Esophagus muscularis mucosa (tissue), 4 donors: ENCODE results near the gene SLC17A8. TPM values are rescaled to one million over a fixed set of nuclear protein-coding genes. Genes with fewer than 3 reads are reported as not detected.

ENCODE experiments used
- DNase-seq: peaks from one replicate; pipeline ENCODE4 v3.0.0-alpha.2; 2017; ENCODE audit errors: extremely low spot score
- H3K27ac ChIP-seq, 4 donors: fragments of 200-600 bp; sonication (generic); replicated peaks in 1 of 4; 1 replicate in 3 of 4; 2 replicates in 1 of 4; pipeline ENCODE4 v1.5.1; 2016 to 2019; ENCODE audit warnings: mild to moderate bottlenecking in 1 of 4
- H3K27me3 ChIP-seq, 4 donors: fragments of 200-600 bp; sonication (generic); one replicate each; pipeline versions ENCODE4 v1.5.1 to v1.6.0; 2016 to 2019
- H3K36me3 ChIP-seq, 4 donors: fragments of 200-600 bp; sonication (generic); one replicate each; pipeline ENCODE4 v1.5.1; 2016 to 2019
- H3K4me1 ChIP-seq, 4 donors: fragments of 200-600 bp; sonication (generic); one replicate each; pipeline ENCODE4 v1.5.1; 2016 to 2019
- H3K4me3 ChIP-seq, 4 donors: fragments of 200-600 bp; sonication (generic); 1 replicate in 2 of 4; 2 replicates in 2 of 4; pipeline ENCODE4 v1.5.1; 2016 to 2019; ENCODE audit warnings: mild to moderate bottlenecking in 4 of 4, moderate library complexity in 1 of 4
- H3K9me3 ChIP-seq, 4 donors: fragments of 200-600 bp; sonication (generic); 1 replicate in 3 of 4; 2 replicates in 1 of 4; pipeline ENCODE4 v1.5.1; 2016 to 2019
- EP300 ChIP-seq: sonication (generic); formaldehyde crosslinking; IDR thresholded peaks from one replicate; pipeline ENCODE4 v1.6.1; 2017; ENCODE audit warnings: antibody characterized with exemption
- POLR2A ChIP-seq: fragments of 450-650 bp; IDR thresholded peaks from one replicate; pipeline ENCODE4 v1.6.1; 2017; ENCODE audit warnings: antibody characterized with exemption, moderate library complexity, mild to moderate bottlenecking, low read depth
- POLR2AphosphoS5 ChIP-seq, 2 donors: sonication (generic); formaldehyde crosslinking; IDR thresholded peaks; one replicate each; pipeline ENCODE4 v1.6.1; 2017; ENCODE audit warnings: antibody characterized with exemption in 2 of 2
- WGBS: methylation state at CpG from one replicate; pipeline ENCODE4 v1.1.5; 2018; 5-methylcytosine and 5-hydroxymethylcytosine counted together
- intact Hi-C: fragments of 100-400 bp; cut with DNase I; formaldehyde crosslinking; loops from one replicate; pipeline ENCODE4 v1.15.1; 2023
- total RNA-seq, 4 donors: library from RNA; depleted of rRNA; stranded (reverse); fragments of >200 nt; gene quantifications; one replicate each; pipeline versions ENCODE4 v1.1.0 to v1.2.1, GENCODE V29; 2016
- TF ChIP-seq, protein P1 (sequence below), 3 experiments: fragments of 200-600 bp in 2 of 3; fragments of 450-650 bp in 1 of 3; sonication (generic) in 2 of 3; IDR thresholded peaks; one replicate each; pipeline ENCODE4 v1.5.1; 2017 to 2019; ENCODE audit warnings: antibody characterized with exemption in 3 of 3, mild to moderate bottlenecking in 2 of 3, moderate library complexity in 1 of 3

The SLC17A8 gene
- total RNA-seq, 4 donors from 2014 or later: not detected

DNA sequence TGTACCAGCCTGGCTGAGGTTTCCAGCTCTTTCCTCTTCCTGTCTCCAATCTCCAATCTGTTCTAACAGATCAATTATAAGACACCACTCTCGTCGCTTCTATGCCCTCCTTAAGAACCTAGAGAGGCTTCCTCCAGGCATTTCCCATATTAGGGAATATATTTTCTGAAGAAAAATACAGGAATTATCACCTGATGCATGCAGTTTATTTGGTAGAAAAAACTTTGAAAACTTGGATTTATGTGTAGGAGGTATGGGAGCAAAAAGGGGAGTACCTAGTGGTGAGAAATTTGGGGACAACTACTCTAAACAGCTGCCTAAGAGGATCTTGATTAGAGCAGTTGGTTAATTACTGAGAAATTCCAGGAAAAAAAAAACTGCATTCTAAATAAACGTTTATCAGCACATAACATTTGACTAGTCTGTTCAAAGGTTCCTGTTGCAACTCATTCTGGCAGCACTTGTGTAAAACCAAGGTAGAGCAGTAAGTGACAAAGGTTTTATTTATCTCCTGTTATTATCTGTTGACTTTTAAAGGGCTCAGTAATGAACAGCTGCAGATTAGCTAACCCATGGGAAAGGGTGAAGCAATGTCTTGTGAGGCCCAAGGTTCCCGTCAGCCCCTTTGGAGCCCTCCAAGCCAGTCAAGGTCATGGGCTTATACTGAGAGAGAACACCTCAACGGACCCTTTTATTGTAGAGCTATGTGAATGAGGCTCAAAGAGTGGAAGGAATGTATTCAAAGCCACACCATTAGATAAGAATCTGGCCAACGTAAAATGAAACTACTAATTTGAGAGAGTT, 80.4 kb downstream of the SLC17A8 start:
- TF ChIP-seq POLR2A (no peak), EP300 (no peak), POLR2AphosphoS5 (IDR thresholded peaks at IDR 0.05) (no peak)
- TF ChIP-seq, protein P1, sequence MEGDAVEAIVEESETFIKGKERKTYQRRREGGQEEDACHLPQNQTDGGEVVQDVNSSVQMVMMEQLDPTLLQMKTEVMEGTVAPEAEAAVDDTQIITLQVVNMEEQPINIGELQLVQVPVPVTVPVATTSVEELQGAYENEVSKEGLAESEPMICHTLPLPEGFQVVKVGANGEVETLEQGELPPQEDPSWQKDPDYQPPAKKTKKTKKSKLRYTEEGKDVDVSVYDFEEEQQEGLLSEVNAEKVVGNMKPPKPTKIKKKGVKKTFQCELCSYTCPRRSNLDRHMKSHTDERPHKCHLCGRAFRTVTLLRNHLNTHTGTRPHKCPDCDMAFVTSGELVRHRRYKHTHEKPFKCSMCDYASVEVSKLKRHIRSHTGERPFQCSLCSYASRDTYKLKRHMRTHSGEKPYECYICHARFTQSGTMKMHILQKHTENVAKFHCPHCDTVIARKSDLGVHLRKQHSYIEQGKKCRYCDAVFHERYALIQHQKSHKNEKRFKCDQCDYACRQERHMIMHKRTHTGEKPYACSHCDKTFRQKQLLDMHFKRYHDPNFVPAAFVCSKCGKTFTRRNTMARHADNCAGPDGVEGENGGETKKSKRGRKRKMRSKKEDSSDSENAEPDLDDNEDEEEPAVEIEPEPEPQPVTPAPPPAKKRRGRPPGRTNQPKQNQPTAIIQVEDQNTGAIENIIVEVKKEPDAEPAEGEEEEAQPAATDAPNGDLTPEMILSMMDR (IDR thresholded peaks at IDR 0.05): no peak
- no peaks in the 10 kb centered on the region for H3K27me3 ChIP-seq
- no peaks in the 10 kb centered on the region for H3K4me1 ChIP-seq
- WGBS: 72% methylated on average over 6 of the region's 6 CpGs
- no peak for DNase-seq
- intact Hi-C loops: no loop called here
- H3K36me3 ChIP-seq: no peaks in the 10 kb centered on the region
- H3K9me3 ChIP-seq: no peaks in the 10 kb centered on the region
- H3K27ac ChIP-seq: no peak overlapping the region
- no peak overlapping the region for H3K4me3 ChIP-seq

- intact Hi-C loops: no loop called here
- Histone ChIP-seq H3K27me3 (no peaks in the 10 kb centered on the region), H3K36me3 (no peaks in the 10 kb centered on the region), H3K27ac (no peak overlapping the region), H3K9me3 (no peaks in the 10 kb centered on the region), H3K4me3 (no peak overlapping the region), H3K4me1 (no peaks in the 10 kb centered on the region)
- no peak for DNase-seq
- WGBS: 92% methylated on average over 2 of the region's 2 CpGs
- TF ChIP-seq POLR2AphosphoS5 (IDR thresholded peaks at IDR 0.05) (no peak), EP300 (no peak), POLR2A (no peak)
- TF ChIP-seq, protein P1 (IDR thresholded peaks at IDR 0.05): no peak
Observed at GRCh38 chr12:100439797-100440196, 82.9 kb downstream of the SLC17A8 start.

DNA sequence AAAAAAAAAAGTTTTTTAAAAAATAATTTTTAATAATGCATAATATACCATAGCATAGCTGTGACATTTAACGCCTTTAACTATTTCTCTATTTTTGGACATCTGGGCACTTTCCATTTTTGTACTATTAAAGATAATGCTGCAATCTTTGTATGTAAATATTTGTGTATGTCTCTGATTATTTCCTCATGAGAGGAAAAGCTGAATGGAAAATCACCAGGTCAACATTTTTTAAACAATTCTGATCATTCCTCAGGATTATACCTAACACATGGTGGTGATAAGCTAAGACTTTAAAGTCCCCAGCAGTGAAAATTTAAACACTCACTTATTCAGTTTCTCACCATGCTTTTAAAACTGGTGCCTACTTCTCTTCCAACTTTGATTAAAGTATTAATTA, 85.5 kb downstream of the SLC17A8 start:
- H3K4me3 ChIP-seq: no peak overlapping the region
- H3K27me3 ChIP-seq: no peaks in the 10 kb centered on the region
- intact Hi-C loops: no loop called here
- H3K27ac ChIP-seq: no peak overlapping the region
- no peak for DNase-seq
- no peaks in the 10 kb centered on the region for H3K9me3 ChIP-seq
- TF ChIP-seq EP300 (no peak), POLR2AphosphoS5 (IDR thresholded peaks at IDR 0.05) (no peak), POLR2A (no peak)
- TF ChIP-seq, protein P1 (IDR thresholded peaks at IDR 0.05): no peak
- WGBS: 93% methylated on average over 1 of the region's 1 CpG
- H3K36me3 ChIP-seq: no peaks in the 10 kb centered on the region
- H3K4me1 ChIP-seq: peaks cover 0 to 6% (median 3%) of the 10 kb centered on the region in 4 donors

DNA sequence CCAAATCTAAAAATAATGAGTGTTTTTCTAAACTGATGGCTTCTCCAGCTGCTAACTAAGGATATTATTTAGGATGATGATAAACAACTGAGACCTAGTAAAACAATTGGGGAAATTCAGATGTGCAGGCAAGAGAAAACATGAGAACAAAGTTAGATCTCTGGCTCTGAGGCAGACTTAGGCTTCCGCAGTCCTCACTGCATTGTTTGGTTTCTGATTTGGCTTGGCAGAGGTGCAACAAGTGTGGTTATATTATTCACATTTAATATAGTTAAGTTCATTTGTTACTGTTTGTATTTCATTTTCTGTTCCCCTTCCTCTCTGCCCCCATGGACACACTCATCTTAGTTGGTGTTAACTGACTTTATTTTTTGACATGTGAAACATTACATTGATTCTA, 86.6 kb downstream of the SLC17A8 start:
- 44% methylated on average over 1 of the region's 1 CpG for WGBS
- intact Hi-C loops: no loop called here
- no peaks in the 10 kb centered on the region for H3K27me3 ChIP-seq
- no peaks in the 10 kb centered on the region for H3K9me3 ChIP-seq
- no peak overlapping the region for H3K4me3 ChIP-seq
- H3K4me1 ChIP-seq: peaks cover 0 to 16% (median 9%) of the 10 kb centered on the region in 4 donors
- TF ChIP-seq POLR2AphosphoS5 (IDR thresholded peaks at IDR 0.05): no peak
- TF ChIP-seq EP300: no peak
- TF ChIP-seq POLR2A: no peak
- TF ChIP-seq, protein P1 (IDR thresholded peaks at IDR 0.05): no peak
- H3K27ac ChIP-seq: no peak overlapping the region
- DNase-seq: no peak
- H3K36me3 ChIP-seq: no peaks in the 10 kb centered on the region

- intact Hi-C loops: no loop called here
- Histone ChIP-seq H3K4me3 (no peak overlapping the region), H3K9me3 (no peaks in the 10 kb centered on the region), H3K36me3 (no peaks in the 10 kb centered on the region), H3K4me1 (peaks cover 0 to 21% (median 9%) of the 10 kb centered on the region in 4 donors), H3K27me3 (no peaks in the 10 kb centered on the region), H3K27ac (no peak overlapping the region)
- 83% methylated on average over 4 of the region's 4 CpGs for WGBS
- TF ChIP-seq POLR2A (no peak), EP300 (no peak), POLR2AphosphoS5 (IDR thresholded peaks at IDR 0.05) (no peak)
- TF ChIP-seq, protein P1 (IDR thresholded peaks at IDR 0.05): no peak
- no peak for DNase-seq
Observed at GRCh38 chr12:100445081-100445481, 88.2 kb downstream of the SLC17A8 start.
